ENCODE results near the gene ADAMTS8. TPM values are rescaled to one million over a fixed set of nuclear protein-coding genes. Genes with fewer than 3 reads are reported as not detected.

Gene ADAMTS8
- total RNA-seq, 2 donors from 2014 or later, result 0.82 to 1.7 TPM

- intact Hi-C loops (cut with DNase I), result no loop called here
- WGBS, result 50% methylated on average over 16 of the region's 16 CpGs
- H3K27ac ChIP-seq, result no peak overlapping the region
- H3K4me1 ChIP-seq (replicated peaks), result no peaks in the 10 kb centered on the region
- H3K4me3 ChIP-seq, result no peak overlapping the region
- H3K27me3 ChIP-seq (replicated peaks; ENCODE audit: insufficient read depth), result no peaks in the 10 kb centered on the region
- H3K9me3 ChIP-seq, result no peaks in the 10 kb centered on the region
- no peak for DNase-seq (ENCODE audit: low spot score)
- TF ChIP-seq POLR2A (IDR thresholded peaks at IDR 0.05) (no peak), POLR2AphosphoS5 (IDR thresholded peaks at IDR 0.05) (no peak), CTCF (IDR thresholded peaks at IDR 0.05) (no peak)
- no peaks in the 10 kb centered on the region for H3K36me3 ChIP-seq
Measured at GRCh38 chr11:130413405-130414106, 14.9 kb downstream of the ADAMTS8 start.

- TF ChIP-seq POLR2AphosphoS5 (IDR thresholded peaks at IDR 0.05) (no peak), POLR2A (IDR thresholded peaks at IDR 0.05) (no peak), CTCF (IDR thresholded peaks at IDR 0.05) (no peak)
- H3K27me3 ChIP-seq (replicated peaks; ENCODE audit: insufficient read depth), result no peaks in the 10 kb centered on the region
- WGBS, result 83% methylated on average over 11 of the region's 11 CpGs
- H3K36me3 ChIP-seq, result no peaks in the 10 kb centered on the region
- intact Hi-C loops (cut with DNase I), result no loop called here
- no peak for DNase-seq (ENCODE audit: low spot score)
- no peak overlapping the region for H3K27ac ChIP-seq
- H3K9me3 ChIP-seq, result no peaks in the 10 kb centered on the region
- no peaks in the 10 kb centered on the region for H3K4me1 ChIP-seq (replicated peaks)
- no peak overlapping the region for H3K4me3 ChIP-seq
Measured at GRCh38 chr11:130411223-130411622, 17.2 kb downstream of the ADAMTS8 start.

GRCh38 chr11:130409594-130410388, 18.6 kb downstream of the ADAMTS8 start:
- H3K4me3 ChIP-seq, result no peak overlapping the region
- H3K36me3 ChIP-seq, result no peaks in the 10 kb centered on the region
- no peak for DNase-seq (ENCODE audit: low spot score)
- 79% methylated on average over 7 of the region's 7 CpGs for WGBS
- H3K9me3 ChIP-seq, result no peaks in the 10 kb centered on the region
- intact Hi-C loops (cut with DNase I), result no loop called here
- TF ChIP-seq CTCF (IDR thresholded peaks at IDR 0.05) (no peak), POLR2A (IDR thresholded peaks at IDR 0.05) (no peak), POLR2AphosphoS5 (IDR thresholded peaks at IDR 0.05) (no peak)
- H3K4me1 ChIP-seq (replicated peaks), result no peaks in the 10 kb centered on the region
- H3K27ac ChIP-seq, result no peak overlapping the region
- H3K27me3 ChIP-seq (replicated peaks; ENCODE audit: insufficient read depth), result no peaks in the 10 kb centered on the region

GRCh38 chr11:130408901-130409300, 19.5 kb downstream of the ADAMTS8 start:
- Histone ChIP-seq H3K9me3 (no peaks in the 10 kb centered on the region), H3K27me3 (replicated peaks; ENCODE audit: insufficient read depth) (no peaks in the 10 kb centered on the region), H3K4me3 (no peak overlapping the region), H3K36me3 (no peaks in the 10 kb centered on the region), H3K27ac (no peak overlapping the region), H3K4me1 (replicated peaks) (no peaks in the 10 kb centered on the region)
- intact Hi-C loops (cut with DNase I), result no loop called here
- 93% methylated on average over 8 of the region's 8 CpGs for WGBS
- TF ChIP-seq CTCF (IDR thresholded peaks at IDR 0.05), result no peak
- no peak for TF ChIP-seq POLR2A (IDR thresholded peaks at IDR 0.05)
- TF ChIP-seq POLR2AphosphoS5 (IDR thresholded peaks at IDR 0.05), result no peak
- DNase-seq (ENCODE audit: low spot score), result no peak
